H9 (cell line): ENCODE results near the gene TMEM163. TPM values are rescaled to one million over a fixed set of nuclear protein-coding genes. Genes with fewer than 3 reads are reported as not detected.

Experiments
- DNase-seq: peaks from one replicate; pipeline ENCODE4 v3.0.0-alpha.2; 2017
- H2AFZ ChIP-seq: one replicate; pipeline ENCODE4 v1.6.1; 2013; ENCODE audit warnings: mild to moderate bottlenecking, low read length, control low read depth, moderate library complexity
- H2AK5ac ChIP-seq: 2 replicates; pipeline ENCODE4 v1.6.1; 2013; ENCODE audit warnings: low read length, control low read depth, mixed read lengths; ENCODE audit not compliant: insufficient read length
- H2BK120ac ChIP-seq: one replicate; pipeline ENCODE4 v1.6.1; 2013; ENCODE audit warnings: low read depth, mild to moderate bottlenecking, low read length, control low read depth, inconsistent platforms; ENCODE audit not compliant: poor library complexity, severe bottlenecking
- H2BK12ac ChIP-seq: 2 replicates; pipeline ENCODE4 v1.6.1; 2013; ENCODE audit warnings: low read length, control low read depth, mixed read lengths, low read depth; ENCODE audit not compliant: insufficient read length
- H2BK15ac ChIP-seq: 2 replicates; pipeline ENCODE4 v1.6.1; 2013; ENCODE audit warnings: low read depth, low read length, control low read depth
- H2BK20ac ChIP-seq: one replicate; pipeline ENCODE4 v1.6.1; 2013; ENCODE audit warnings: low read depth, mild to moderate bottlenecking, low read length, control low read depth, inconsistent platforms; ENCODE audit not compliant: poor library complexity, severe bottlenecking
- H2BK5ac ChIP-seq: 2 replicates; pipeline ENCODE4 v1.6.1; 2013; ENCODE audit warnings: low read length, control low read depth, mixed read lengths; ENCODE audit not compliant: insufficient read length
- H3K14ac ChIP-seq: 2 replicates; pipeline ENCODE4 v1.6.1; 2013; ENCODE audit warnings: low read length, control low read depth; ENCODE audit not compliant: insufficient read depth
- H3K18ac ChIP-seq: 2 replicates; pipeline ENCODE4 v1.6.1; 2013; ENCODE audit warnings: low read depth, mild to moderate bottlenecking, mixed read lengths, low read length, control low read depth; ENCODE audit not compliant: insufficient read length
- H3K23ac ChIP-seq: 2 replicates; pipeline ENCODE4 v1.6.1; 2013; ENCODE audit warnings: low read length, control low read depth, mixed read lengths, low read depth; ENCODE audit not compliant: insufficient read length
- H3K23me2 ChIP-seq: 2 replicates; pipeline ENCODE4 v1.6.1; 2013; ENCODE audit warnings: low read depth, mild to moderate bottlenecking, mixed read lengths, low read length, control low read depth; ENCODE audit not compliant: insufficient read length, poor library complexity, severe bottlenecking
- H3K27ac ChIP-seq: 2 replicates; pipeline ENCODE4 v1.5.1; 2013; ENCODE audit warnings: low read length, control low read depth, mixed read lengths, low read depth; ENCODE audit not compliant: insufficient read length
- H3K27me3 ChIP-seq: 2 replicates; pipeline ENCODE4 v1.6.1; 2013; ENCODE audit warnings: low read length, control low read depth, inconsistent platforms; ENCODE audit not compliant: insufficient read depth
- H3K4ac ChIP-seq: 2 replicates; pipeline ENCODE4 v1.6.1; 2013; ENCODE audit warnings: low read depth, mild to moderate bottlenecking, control low read depth, inconsistent platforms, low read length, moderate library complexity
- H3K4me1 ChIP-seq: 2 replicates; pipeline ENCODE4 v1.6.1; 2013; ENCODE audit warnings: low read length, control low read depth, inconsistent platforms; ENCODE audit not compliant: insufficient read depth
- H3K4me2 ChIP-seq: 2 replicates; pipeline ENCODE4 v1.6.1; 2013; ENCODE audit warnings: low read length, control low read depth, mixed read lengths; ENCODE audit not compliant: insufficient read length, insufficient read depth
- H3K56ac ChIP-seq: 2 replicates; pipeline ENCODE4 v1.6.1; 2013; ENCODE audit warnings: low read depth, mild to moderate bottlenecking, mixed read lengths, low read length, control low read depth; ENCODE audit not compliant: insufficient read length
- H3K79me1 ChIP-seq: 2 replicates; pipeline ENCODE4 v1.6.1; 2013; ENCODE audit warnings: low read depth, mild to moderate bottlenecking, moderate library complexity, low read length, control low read depth, inconsistent platforms; ENCODE audit not compliant: insufficient read depth, poor library complexity, severe bottlenecking
- H3K79me2 ChIP-seq: 2 replicates; pipeline ENCODE4 v1.6.1; 2013; ENCODE audit warnings: low read length, control low read depth, inconsistent platforms; ENCODE audit not compliant: insufficient read depth
- H3K9ac ChIP-seq: 2 replicates; pipeline ENCODE4 v1.6.1; 2013; ENCODE audit warnings: low read length, control low read depth, mixed read lengths; ENCODE audit not compliant: insufficient read length; ENCODE audit errors: extremely low read depth
- H3K9me3 ChIP-seq: one replicate; pipeline ENCODE4 v1.6.1; 2013; ENCODE audit warnings: low read depth, low read length, inconsistent platforms; ENCODE audit not compliant: control insufficient read depth
- H3T11ph ChIP-seq: one replicate; pipeline ENCODE4 v1.6.1; 2013; ENCODE audit warnings: mild to moderate bottlenecking, low read length, control low read depth, inconsistent platforms
- H4K20me1 ChIP-seq: one replicate; pipeline ENCODE4 v1.6.1; 2013; ENCODE audit not compliant: control insufficient read depth, insufficient read length, insufficient read depth
- H4K5ac ChIP-seq: 2 replicates; pipeline ENCODE4 v1.6.1; 2013; ENCODE audit warnings: low read depth, mild to moderate bottlenecking, mixed read lengths, low read length, control low read depth; ENCODE audit not compliant: insufficient read length
- H4K8ac ChIP-seq: replicated peaks from 2 replicates; pipeline ENCODE4 v1.6.1; 2013; ENCODE audit warnings: low read length, control low read depth, mixed read lengths, low read depth; ENCODE audit not compliant: insufficient read length
- H4K91ac ChIP-seq: 2 replicates; pipeline ENCODE4 v1.6.1; 2013; ENCODE audit warnings: low read depth, mild to moderate bottlenecking, moderate library complexity, mixed read lengths, low read length, control low read depth; ENCODE audit not compliant: insufficient read length
- H3K27ac Mint-ChIP-seq, 3 experiments: 2 replicates in 2 of 3; 3 replicates in 1 of 3; pipeline ENCODE4 v1.8.0; 2020 to 2021; ENCODE audit warnings: mixed read lengths in 3 of 3, mild to moderate bottlenecking in 1 of 3, moderate library complexity in 1 of 3
- H3K27me3 Mint-ChIP-seq: 2 replicates; pipeline ENCODE4 v1.8.0; 2021; ENCODE audit warnings: low read depth, mild to moderate bottlenecking, moderate library complexity, mixed read lengths
- H3K36me3 Mint-ChIP-seq, 3 experiments: 2 replicates in 2 of 3; 3 replicates in 1 of 3; pipeline ENCODE4 v1.8.0; 2020 to 2021; ENCODE audit warnings: low read depth in 3 of 3, mixed read lengths in 3 of 3; ENCODE audit not compliant: insufficient read depth in 1 of 3
- H3K4me1 Mint-ChIP-seq, 2 experiments: 2 replicates each; pipeline ENCODE4 v1.8.0; 2020; ENCODE audit warnings: mixed read lengths in 2 of 2
- H3K4me3 Mint-ChIP-seq, 2 experiments: 2 replicates in 1 of 2; 3 replicates in 1 of 2; pipeline ENCODE4 v1.8.0; 2020 to 2021; ENCODE audit warnings: mild to moderate bottlenecking in 2 of 2, mixed read lengths in 2 of 2, moderate library complexity in 1 of 2
- H3K9me3 Mint-ChIP-seq, 2 experiments: 2 replicates in 1 of 2; 3 replicates in 1 of 2; pipeline ENCODE4 v1.8.0; 2020; ENCODE audit warnings: mild to moderate bottlenecking in 2 of 2, mixed read lengths in 2 of 2, moderate library complexity in 1 of 2
- WGBS: extraction: QIAGEN DNeasy Blood & Tissue Kit; methylation state at CpG from one replicate; pipeline ENCODE4 v1.1.7; 2013; ENCODE audit warnings: missing lambda C conversion rate, low lambda C conversion rate, mixed read lengths; ENCODE audit not compliant: insufficient read length; ENCODE audit errors: extremely low coverage; 5-methylcytosine and 5-hydroxymethylcytosine counted together
- total RNA-seq: library from RNA; stranded (reverse); gene quantifications from 2 replicates; pipeline ENCODE4 v1.2.1, GENCODE V29; 2021
- TF ChIP-seq, protein P1 (sequence below): fragments of 200-600 bp; sonication (generic); conservative IDR thresholded peaks from 3 replicates; pipeline ENCODE4 v1.8.0; 2021; ENCODE audit warnings: antibody characterized with exemption, mild to moderate bottlenecking

TMEM163 gene
- total RNA-seq, 1 experiment from 2014 or later, result 0.39 TPM

DNA sequence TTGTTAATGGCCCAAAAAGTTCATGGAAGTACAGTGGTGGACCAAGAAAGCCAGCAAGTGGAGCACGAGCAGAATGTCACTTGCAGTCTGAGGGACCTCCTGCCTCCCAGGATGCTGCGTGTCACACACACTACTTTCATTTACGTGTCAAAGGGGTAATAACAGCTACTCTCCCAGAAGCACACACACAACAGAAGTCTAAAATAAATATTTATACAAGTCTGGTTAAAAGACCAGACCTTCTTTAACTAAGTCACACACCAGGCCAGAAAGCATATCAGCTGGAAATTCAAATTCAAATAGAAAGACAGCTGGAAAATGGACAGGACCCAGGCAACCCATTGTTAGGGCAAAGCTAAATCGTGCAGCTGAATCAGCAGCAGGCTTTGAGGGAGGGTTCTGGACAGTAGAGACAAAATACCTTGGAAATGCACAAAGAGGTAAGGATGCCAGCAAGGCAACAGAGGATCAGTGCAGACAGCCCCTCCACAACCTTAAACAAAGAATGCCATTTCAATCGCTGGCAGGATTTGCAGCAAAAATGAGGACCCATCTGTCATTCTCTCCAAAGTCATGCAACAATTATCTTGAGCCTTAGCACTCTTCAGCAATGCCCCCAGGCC lies 160.5 kb downstream of the TMEM163 start:
- peaks cover 0 to 3% of the 10 kb centered on the region in 2 experiments; a peak in 2 of 4 replicates for H3K4me1 Mint-ChIP-seq

More for the DNA sequence above, 160.5 kb downstream of the TMEM163 start:
- no peaks in the 10 kb centered on the region for H3K4me1 ChIP-seq
- no peak overlapping the region for H3K56ac ChIP-seq
- peaks cover 8% of the 10 kb centered on the region for H3K27me3 Mint-ChIP-seq
- no peak overlapping the region for H3K4me2 ChIP-seq
- H3K36me3 Mint-ChIP-seq, result no peaks in the 10 kb centered on the region
- no CpG with 5 or more reads among the region's 5 CpGs for WGBS
- no peak overlapping the region for H2BK15ac ChIP-seq
- H3K23ac ChIP-seq, result no peak overlapping the region
- TF ChIP-seq, protein P1, sequence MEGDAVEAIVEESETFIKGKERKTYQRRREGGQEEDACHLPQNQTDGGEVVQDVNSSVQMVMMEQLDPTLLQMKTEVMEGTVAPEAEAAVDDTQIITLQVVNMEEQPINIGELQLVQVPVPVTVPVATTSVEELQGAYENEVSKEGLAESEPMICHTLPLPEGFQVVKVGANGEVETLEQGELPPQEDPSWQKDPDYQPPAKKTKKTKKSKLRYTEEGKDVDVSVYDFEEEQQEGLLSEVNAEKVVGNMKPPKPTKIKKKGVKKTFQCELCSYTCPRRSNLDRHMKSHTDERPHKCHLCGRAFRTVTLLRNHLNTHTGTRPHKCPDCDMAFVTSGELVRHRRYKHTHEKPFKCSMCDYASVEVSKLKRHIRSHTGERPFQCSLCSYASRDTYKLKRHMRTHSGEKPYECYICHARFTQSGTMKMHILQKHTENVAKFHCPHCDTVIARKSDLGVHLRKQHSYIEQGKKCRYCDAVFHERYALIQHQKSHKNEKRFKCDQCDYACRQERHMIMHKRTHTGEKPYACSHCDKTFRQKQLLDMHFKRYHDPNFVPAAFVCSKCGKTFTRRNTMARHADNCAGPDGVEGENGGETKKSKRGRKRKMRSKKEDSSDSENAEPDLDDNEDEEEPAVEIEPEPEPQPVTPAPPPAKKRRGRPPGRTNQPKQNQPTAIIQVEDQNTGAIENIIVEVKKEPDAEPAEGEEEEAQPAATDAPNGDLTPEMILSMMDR, result no peak
- H3K27ac Mint-ChIP-seq, result no peak overlapping the region
- no peak overlapping the region for H3K9ac ChIP-seq
- H2BK12ac ChIP-seq, result no peak overlapping the region
- no peaks in the 10 kb centered on the region for H3K27me3 ChIP-seq
- H2AK5ac ChIP-seq, result no peak overlapping the region
- H2BK120ac ChIP-seq, result no peak overlapping the region
- no peak overlapping the region for H3K4ac ChIP-seq
- no peaks in the 10 kb centered on the region for H3K23me2 ChIP-seq
- no peaks in the 10 kb centered on the region for H3K79me2 ChIP-seq
- no peak overlapping the region for H3K4me3 Mint-ChIP-seq
- no peak overlapping the region for H2BK20ac ChIP-seq
- no peak overlapping the region for H3K18ac ChIP-seq
- no peaks in the 10 kb centered on the region for H3K9me3 ChIP-seq
- H4K5ac ChIP-seq, result no peak overlapping the region
- H4K91ac ChIP-seq, result no peak overlapping the region
- no peak overlapping the region for H4K8ac ChIP-seq
- H3K79me1 ChIP-seq, result no peaks in the 10 kb centered on the region
- DNase-seq, result no peak
- no peak overlapping the region for H3K14ac ChIP-seq
- H3T11ph ChIP-seq, result no peak overlapping the region
- no peak overlapping the region for H3K27ac ChIP-seq
- no peaks in the 10 kb centered on the region for H4K20me1 ChIP-seq
- H3K9me3 Mint-ChIP-seq, result no peaks in the 10 kb centered on the region
- no peak overlapping the region for H2BK5ac ChIP-seq
- H2AFZ ChIP-seq, result no peak overlapping the region
